ENCODE results near the gene PXMP4. TPM values are rescaled to one million over a fixed set of nuclear protein-coding genes. Genes with fewer than 3 reads are reported as not detected.
"Not testable (repeated sequence)": the region's sequence is repeated elsewhere in the genome, so short reads cannot be mapped to it uniquely, and the experiment has no call there.

PXMP4 gene
- total RNA-seq, 4 donors from 2014 or later, result 3.4 to 11.7 (median 7.6) TPM

DNA sequence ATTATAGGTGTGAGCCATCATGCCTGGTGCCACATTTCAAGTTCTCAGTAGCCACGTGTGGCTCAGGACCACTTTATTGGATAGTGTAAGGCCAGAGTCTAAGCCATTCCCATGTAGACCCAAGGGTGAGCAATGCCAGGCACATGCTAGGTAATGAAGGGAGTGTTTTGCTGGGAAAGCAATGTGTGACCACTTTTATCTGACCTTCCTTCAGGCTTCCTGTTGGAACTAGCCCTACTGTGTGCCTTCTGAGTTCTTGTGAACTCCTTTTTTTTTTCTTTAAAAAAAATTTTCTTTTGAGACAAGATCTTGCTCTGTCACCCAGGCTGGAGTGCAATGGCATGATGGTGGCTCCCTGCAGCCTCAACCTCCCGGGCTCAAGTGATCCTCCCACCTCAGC is 45.0 kb upstream of the PXMP4 start:
- Histone ChIP-seq H3K27ac (no peak overlapping the region), H3K9me3 (no peaks in the 10 kb centered on the region), H3K4me1 (no peaks in the 10 kb centered on the region), H3K27me3 (no peaks in the 10 kb centered on the region), H3K36me3 (peaks cover 0 to 60% (median 6%) of the 10 kb centered on the region in 3 donors), H3K4me3 (no peak overlapping the region)
- TF ChIP-seq, protein P1, sequence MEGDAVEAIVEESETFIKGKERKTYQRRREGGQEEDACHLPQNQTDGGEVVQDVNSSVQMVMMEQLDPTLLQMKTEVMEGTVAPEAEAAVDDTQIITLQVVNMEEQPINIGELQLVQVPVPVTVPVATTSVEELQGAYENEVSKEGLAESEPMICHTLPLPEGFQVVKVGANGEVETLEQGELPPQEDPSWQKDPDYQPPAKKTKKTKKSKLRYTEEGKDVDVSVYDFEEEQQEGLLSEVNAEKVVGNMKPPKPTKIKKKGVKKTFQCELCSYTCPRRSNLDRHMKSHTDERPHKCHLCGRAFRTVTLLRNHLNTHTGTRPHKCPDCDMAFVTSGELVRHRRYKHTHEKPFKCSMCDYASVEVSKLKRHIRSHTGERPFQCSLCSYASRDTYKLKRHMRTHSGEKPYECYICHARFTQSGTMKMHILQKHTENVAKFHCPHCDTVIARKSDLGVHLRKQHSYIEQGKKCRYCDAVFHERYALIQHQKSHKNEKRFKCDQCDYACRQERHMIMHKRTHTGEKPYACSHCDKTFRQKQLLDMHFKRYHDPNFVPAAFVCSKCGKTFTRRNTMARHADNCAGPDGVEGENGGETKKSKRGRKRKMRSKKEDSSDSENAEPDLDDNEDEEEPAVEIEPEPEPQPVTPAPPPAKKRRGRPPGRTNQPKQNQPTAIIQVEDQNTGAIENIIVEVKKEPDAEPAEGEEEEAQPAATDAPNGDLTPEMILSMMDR (IDR thresholded peaks at IDR 0.05), result no peak
- no peak for TF ChIP-seq POLR2A (IDR thresholded peaks at IDR 0.05)
- 75 to 100% methylated on average over 1 to 2 of the region's 2 CpGs for WGBS, 2 donors
- no peak for DNase-seq
- intact Hi-C loops (cut with DNase I), result no loop called here

DNA sequence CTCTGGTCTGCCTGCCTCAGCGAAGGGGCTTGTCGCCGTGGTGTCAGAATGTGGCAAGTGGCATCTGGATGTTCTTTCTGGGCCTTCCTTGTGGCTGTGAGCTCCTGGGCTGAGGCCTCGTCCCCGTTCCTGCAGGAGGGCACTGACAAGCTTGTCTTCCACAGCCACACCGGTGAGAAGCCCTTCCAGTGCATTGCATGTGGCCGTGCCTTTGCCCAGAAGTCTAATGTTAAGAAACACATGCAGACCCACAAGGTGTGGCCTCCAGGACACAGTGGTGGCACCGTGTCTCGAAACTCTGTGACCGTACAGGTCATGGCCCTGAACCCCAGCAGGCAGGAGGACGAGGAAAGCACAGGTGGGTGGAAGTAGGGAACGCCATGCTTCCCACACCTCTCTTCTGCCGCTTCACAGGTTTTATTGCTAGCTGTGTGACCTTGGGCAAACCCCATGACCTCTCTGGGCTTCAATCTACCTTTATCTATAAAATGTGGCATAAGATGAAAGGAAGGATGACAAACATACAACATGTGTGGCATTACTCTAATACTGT is 41.7 kb upstream of the PXMP4 start:
- Histone ChIP-seq H3K4me3 (no peak overlapping the region), H3K9me3 (peaks cover 5 to 9% (median 8%) of the 10 kb centered on the region in 3 donors), H3K27ac (no peak overlapping the region), H3K27me3 (no peaks in the 10 kb centered on the region), H3K36me3 (peaks cover 0 to 57% (median 13%) of the 10 kb centered on the region in 3 donors), H3K4me1 (no peaks in the 10 kb centered on the region)
- intact Hi-C loops (cut with DNase I), result no loop called here
- no peak for DNase-seq
- 96 to 98% methylated on average over 10 to 12 of the region's 13 CpGs for WGBS, 2 donors
- TF ChIP-seq POLR2A (IDR thresholded peaks at IDR 0.05), result no peak
- TF ChIP-seq, protein P1 (IDR thresholded peaks at IDR 0.05), result no peak

DNA sequence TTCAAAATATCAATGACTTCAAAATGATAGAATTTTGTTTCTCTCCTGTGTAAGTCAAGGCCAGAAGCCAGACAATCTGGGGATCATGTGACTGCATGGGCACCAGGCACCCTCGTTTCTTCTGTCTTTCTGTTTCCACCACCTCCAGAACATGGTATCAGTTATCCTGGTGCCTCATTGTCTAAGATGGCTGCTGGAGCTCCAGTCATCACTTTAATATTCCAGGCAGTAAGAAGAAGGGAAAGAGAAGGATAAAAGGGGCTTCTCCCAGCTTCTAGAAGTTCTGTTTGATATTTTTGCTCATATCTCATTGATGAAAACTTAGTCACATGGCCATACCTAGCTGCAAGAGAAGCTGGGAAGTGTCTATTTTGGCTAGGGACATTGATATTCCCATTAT is 37.3 kb upstream of the PXMP4 start:
- intact Hi-C loops (cut with DNase I), result no loop called here
- H3K4me3 ChIP-seq, result no peak overlapping the region
- TF ChIP-seq, protein P1 (IDR thresholded peaks at IDR 0.05), result no peak
- no peak for TF ChIP-seq POLR2A (IDR thresholded peaks at IDR 0.05)
- no peak for DNase-seq
- H3K36me3 ChIP-seq, result peaks cover 0 to 81% (median 10%) of the 10 kb centered on the region in 3 donors
- no peaks in the 10 kb centered on the region for H3K4me1 ChIP-seq
- H3K9me3 ChIP-seq, result peaks cover 5 to 9% (median 8%) of the 10 kb centered on the region in 3 donors
- WGBS, 2 donors, result 89 to 91% methylated on average over 1 of the region's 1 CpG
- H3K27me3 ChIP-seq, result no peaks in the 10 kb centered on the region
- no peak overlapping the region for H3K27ac ChIP-seq

DNA sequence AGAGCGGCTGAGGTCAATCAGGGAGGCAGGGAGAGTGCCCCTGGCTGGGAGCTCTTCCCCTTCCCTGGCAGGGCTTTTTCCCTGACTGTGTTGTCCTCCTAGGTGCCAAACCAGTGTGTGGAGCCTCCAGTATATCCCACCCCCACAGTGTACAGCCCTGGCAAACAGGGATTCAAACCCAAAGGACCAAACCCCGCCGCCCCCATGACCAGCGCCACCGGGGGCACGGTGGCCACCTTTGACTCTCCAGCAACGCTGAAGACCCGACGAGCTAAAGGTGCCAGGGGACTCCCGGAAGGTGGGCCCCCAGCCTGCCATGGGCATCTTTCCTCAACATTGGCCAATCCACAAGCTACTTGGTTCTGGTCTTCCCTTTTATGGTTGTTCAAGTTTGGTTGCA is 36.9 kb upstream of the PXMP4 start:
- 99 to 100% methylated on average over 4 to 10 of the region's 10 CpGs for WGBS, 2 donors
- no peaks in the 10 kb centered on the region for H3K4me1 ChIP-seq
- H3K4me3 ChIP-seq, result no peak overlapping the region
- H3K27ac ChIP-seq, result no peak overlapping the region
- peaks cover 5 to 9% (median 8%) of the 10 kb centered on the region in 3 donors for H3K9me3 ChIP-seq
- TF ChIP-seq, protein P1 (IDR thresholded peaks at IDR 0.05), result no peak
- no peak for TF ChIP-seq POLR2A (IDR thresholded peaks at IDR 0.05)
- peaks cover 0 to 84% (median 10%) of the 10 kb centered on the region in 3 donors for H3K36me3 ChIP-seq
- no peaks in the 10 kb centered on the region for H3K27me3 ChIP-seq
- intact Hi-C loops (cut with DNase I), result no loop called here
- DNase-seq, result no peak

DNA sequence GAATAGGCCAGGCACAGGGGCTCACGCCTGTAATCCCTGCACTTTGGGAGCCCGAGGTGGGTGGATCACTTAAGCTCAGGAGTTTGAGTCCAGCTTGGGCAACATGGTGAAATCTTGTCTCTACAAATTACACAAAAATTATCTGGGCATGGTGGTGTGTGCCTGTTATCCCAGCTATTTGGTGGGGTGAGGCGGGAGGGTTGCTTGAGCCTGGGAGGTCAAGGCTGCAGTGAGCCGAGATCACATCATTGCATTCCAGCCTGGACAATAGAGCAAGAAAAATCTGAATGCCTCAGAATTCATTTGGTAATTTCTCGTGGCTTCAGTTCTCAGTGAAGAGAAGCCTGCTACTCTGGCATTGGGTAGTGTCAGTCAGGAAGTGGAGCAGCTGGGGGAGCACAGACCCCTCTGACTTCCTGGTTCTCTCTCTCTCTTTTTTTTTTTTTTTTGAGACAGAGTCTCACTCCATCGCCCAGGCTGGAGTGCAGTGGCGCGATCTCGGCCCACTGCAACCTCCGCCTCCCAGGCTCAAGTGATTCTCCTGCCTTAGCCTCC is 35.9 kb upstream of the PXMP4 start:
- H3K9me3 ChIP-seq; H3K27me3 ChIP-seq; H3K27ac ChIP-seq; intact Hi-C loops (cut with DNase I); DNase-seq; H3K4me1 ChIP-seq; H3K4me3 ChIP-seq: not testable (repeated sequence)
- H3K36me3 ChIP-seq, result peaks cover 0 to 86% (median 10%) of the 10 kb centered on the region in 3 donors
- WGBS, 2 donors, result 85 to 93% methylated on average over 6 to 8 of the region's 10 CpGs

Data from esophagus squamous epithelium (tissue), 5 donors.